Stimulated activated CD8-positive, alpha-beta memory T cell treated with anti-CD3 and anti-CD28 coated beads, Interleukin-2, amount 100 ng/mL, for 48 hours (primary cell): ENCODE data around the gene DES.

ENCODE experiments used
- DNase-seq, 2 donors: peaks; one replicate each; pipeline ENCODE4 v3.0.0-alpha.2; 2020; ENCODE audit warnings: low read depth in 2 of 2

The DES gene

DNA sequence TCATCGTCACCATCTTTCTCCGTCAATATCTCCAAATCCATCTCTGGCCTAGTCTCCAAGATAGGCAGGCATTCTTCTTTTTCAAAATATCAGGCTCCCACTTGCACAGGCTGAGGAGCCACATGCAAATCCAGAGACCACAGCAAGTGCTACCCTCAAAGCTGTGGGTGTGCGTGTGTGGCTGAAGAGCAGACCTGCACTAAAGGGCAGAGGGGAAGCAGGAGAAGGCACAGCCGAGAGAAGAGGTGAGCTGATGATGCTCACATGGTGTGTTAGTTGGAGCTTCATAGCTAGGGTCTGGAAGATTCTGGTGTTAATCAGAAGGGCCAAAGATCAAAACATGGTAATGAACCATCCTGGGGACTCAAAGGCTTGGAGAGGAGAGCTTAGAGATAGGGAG lies 20.3 kb downstream of the DES start:
- no peak for DNase-seq

GRCh38 chr2:219439506-219439905 lies 21.3 kb downstream of the DES start:
- DNase-seq = no peak

DNA sequence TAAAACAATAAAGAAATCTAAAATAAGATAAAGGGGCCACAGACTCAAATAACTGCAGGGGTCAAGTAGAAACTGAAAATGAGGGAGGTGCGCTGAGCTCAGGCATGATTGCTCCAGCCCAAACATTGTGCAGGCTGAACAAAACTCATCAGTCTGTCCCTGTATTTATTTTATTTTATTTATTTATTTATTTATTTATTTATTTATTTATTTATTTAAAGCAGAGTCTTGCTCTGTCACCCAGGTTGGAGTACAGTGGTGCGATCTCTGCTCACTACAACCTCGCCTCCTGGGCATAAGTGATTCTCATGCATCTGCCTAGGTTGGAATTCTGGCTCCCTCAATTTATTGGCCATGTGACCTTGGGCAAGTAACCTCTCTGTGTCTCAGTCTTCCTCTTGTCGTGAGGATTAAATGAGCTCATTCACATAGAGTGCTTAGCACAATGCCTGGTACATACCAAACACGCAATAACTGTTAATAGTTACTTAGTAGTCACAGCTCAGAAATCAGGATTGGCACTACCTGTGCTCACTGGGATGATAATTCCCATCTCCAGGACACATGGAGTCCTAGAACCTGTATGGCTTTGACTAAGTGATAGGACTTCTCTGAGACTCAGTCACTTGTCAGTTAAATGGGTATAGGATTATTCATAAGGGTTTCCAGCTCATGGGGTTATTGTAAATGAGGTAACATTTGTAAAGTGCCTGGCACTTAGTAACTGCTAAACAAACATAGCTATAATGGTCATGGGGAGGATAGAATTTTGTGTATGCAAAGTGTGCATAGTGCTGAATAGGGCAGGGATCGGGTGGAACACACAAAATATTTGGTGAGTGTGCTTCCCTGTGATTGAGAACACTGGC lies 22.4 kb downstream of the DES start:
- no peak for DNase-seq

- DNase-seq = no peak
These were observed 23.5 kb downstream of the DES start for GRCh38 chr2:219441451-219442255.

DNA sequence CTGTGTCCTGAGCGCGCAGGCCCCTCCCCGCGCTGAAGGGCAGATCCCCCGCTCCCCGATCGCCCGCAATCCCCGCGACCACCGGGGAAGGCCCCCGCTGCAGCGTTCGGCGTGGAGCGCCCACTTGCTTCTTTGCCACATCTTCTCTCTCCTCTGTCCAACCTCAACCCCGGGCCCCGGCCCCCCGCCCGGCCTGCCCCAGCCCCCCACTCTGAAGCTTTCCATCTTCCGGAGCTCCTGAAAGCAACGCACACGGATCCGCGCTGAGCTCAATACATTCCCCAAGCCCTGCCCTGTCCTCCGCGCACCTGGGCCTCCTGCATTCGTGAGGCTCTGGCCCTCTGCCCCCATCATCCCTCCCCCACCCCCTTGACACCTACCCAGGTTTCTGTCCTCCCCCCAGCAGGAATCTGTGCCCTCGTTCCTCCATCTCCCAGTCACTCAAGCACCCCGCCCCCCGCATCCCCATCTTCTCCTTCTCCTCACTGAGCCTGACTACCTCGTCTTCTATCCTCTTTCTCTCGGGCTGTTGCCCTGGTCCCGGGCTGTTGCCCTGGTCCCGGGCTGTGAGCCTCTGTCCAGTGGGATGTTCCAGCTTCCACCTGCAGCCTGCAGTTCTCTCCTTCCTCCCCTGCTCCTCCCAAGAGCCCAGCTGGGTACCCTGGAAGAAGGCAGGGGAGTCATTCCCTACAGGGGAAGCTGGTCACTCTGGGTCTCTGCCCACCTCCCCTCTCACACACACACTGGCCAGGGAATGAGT lies 24.3 kb downstream of the DES start:
- no peak for DNase-seq

GRCh38 chr2:219443016-219443696 lies 25.0 kb downstream of the DES start:
- no peak for DNase-seq

GRCh38 chr2:219443697-219444023 lies 25.5 kb downstream of the DES start:
- DNase-seq = no peak

DNA sequence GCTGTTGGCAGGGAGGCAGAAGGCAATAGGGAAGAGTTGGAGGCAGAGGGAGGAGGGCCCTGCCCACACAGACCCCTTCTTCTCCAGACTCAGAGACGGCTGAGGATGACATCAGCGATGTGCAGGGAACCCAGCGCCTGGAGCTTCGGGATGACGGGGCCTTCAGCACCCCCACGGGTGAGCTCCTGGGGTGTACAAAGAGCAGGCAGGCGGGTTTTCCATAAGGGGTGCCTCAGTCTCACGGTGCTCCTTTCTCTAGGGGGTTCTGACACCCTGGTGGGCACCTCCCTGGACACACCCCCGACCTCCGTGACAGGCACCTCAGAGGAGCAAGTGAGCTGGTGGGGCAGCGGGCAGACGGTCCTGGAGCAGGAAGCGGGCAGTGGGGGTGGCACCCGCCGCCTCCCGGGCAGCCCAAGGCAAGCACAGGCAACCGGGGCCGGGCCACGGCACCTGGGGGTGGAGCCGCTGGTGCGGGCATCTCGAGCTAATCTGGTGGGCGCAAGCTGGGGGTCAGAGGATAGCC lies 26.5 kb downstream of the DES start:
- DNase-seq = no peak

DNA sequence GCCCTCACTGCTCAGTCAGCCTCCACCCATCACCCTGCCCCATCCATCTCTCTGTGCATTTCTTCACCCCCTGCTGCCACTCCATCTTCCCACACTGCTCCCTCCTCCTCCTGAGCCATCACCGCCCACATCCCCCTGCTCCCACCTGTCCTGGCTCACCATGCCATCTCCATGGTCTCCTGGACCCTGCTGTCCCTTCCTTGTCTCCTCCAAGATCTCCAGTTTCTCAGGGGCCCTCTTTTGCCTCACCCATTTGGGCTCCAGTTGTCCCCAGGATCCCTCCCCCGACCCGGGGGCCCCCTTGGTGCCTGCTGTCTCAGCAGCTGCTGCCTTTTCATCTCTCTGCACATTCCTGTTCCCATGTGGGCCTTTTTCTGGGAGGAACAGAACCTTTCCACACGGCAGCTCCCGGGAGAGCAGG lies 27.1 kb downstream of the DES start:
- no peak for DNase-seq

DNA sequence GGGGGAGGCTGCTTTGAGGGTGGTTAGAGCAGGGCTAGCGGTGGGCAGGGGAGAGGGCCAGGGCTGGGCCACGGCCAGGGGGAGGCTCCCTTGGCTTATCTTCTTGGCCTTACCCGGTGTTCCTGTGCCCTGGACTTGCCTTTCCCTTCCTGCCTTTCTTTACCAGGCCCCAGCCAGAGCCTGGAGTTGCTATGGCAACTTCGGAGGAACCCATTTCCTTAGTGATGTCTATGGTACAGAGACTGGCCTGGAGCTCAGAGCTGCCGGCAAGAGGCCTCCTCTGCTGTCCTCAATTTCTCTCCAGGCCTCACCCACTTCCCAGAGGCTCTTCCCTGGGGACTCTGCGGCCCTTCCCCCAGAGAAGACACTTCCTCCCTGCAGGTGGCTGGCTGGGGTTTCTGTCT lies 27.9 kb downstream of the DES start:
- no peak for DNase-seq

DNA sequence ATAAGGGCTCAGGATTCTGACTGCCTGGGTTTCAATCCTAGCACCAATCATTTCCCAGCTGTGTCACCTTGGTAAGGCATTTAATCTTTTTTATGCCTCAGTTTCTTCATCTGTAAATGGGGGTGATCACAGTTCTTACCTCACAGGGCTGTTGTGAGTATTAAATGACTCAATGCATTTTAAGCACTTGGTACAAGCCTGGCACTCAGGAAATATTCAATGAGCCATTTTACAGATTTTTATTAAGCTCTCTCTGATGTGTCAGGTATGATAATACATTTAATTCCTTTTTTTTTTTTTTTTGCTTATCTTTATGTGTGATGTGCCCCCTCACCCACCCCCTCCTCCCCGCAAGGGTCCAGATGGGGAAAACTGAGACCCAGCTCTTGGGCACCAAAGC lies 28.5 kb downstream of the DES start:
- no peak for DNase-seq

DNA sequence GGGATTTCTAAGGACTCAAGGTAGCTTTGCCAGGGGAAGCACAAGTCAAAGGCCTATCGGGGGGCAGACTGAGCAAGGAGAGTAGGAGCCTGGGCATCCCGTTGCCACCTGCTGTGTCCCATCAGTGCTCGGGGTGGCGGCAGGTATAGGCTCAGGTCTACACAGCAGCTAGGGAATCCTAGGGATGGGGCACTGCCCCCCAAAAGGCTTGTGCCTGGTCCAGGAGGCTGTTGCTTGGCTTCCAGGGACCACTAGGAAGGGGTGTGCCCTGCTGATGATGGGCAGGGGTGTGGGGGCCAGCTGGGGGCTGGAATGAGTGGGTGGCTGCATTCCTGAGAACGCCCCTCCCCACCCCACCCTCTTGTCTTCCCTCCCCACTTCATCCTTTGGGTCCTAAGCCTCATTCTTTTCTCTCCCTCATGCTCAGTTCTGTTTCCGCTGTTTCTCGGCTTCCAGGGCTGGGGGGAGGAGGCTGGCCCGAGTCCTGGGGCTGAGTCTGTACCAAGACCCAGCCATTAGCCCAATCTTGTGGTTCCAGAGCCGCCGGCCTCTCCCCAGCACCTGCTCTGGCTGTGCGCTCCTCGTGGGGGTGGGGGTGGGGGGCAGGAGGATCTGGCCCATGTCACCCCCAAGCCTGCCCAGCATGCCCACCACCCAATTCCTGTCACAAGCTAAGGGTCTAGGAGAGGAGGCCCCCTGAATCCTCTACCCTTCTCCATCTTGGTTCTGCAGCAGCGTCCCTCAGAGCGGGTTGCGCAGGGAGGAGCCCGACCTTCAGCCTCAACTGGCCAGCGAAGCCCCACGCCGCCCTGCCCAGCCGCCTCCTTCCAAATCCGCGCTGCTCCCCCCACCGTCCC lies 29.3 kb downstream of the DES start:
- no peak for DNase-seq

GRCh38 chr2:219448099-219448775 lies 30.1 kb downstream of the DES start:
- DNase-seq = no peak

DNA sequence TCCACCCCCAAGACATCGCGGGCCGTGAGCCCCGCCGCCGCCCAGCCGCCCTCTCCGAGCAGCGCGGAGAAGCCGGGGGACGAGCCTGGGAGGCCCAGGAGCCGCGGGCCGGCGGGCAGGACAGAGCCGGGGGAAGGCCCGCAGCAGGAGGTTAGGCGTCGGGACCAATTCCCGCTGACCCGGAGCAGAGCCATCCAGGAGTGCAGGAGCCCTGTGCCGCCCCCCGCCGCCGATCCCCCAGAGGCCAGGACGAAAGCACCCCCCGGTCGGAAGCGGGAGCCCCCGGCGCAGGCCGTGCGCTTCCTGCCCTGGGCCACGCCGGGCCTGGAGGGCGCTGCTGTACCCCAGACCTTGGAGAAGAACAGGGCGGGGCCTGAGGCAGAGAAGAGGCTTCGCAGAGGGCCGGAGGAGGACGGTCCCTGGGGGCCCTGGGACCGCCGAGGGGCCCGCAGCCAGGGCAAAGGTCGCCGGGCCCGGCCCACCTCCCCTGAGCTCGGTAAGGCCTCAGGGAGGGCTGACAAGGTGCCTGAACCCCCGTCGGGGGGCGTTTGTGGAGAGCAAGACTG lies 30.7 kb downstream of the DES start:
- peak in 1 of 2 donors; percentile 35 for DNase-seq

GRCh38 chr2:219449609-219450008 lies 31.4 kb downstream of the DES start:
- no peak for DNase-seq

DNA sequence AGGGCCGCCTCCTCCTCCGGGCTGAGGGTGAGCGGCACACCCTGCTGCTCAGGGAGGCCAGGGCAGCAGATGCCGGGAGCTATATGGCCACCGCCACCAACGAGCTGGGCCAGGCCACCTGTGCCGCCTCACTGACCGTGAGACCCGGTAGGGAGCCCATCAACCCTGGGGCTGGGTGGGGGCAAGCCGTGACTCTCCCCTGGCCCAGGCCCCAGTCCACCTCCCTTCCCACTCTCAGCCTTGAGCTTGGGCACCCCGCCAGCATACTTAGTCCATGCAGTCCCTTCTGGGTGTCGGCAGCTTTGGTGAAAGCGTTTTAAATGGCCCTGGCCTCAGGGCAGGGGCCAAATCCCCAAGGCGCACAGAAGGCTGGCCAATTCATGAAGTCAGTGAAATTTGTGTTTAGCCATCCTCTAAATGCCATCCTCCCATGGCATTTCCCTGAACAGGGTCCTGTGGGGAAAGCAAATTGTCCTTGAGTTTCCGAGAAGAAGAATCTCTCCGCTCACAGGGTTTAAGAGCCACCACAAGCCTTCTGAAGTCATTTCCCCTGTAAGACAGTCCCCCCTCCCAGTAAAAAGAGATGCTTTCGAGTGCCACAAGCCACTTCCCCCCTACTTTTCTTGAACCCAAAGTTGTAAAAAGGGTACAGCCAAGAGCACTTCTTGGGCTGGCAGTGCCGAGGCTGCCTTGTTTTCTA lies 33.6 kb downstream of the DES start:
- DNase-seq = no peak

- DNase-seq = no peak
These were observed 34.5 kb downstream of the DES start for GRCh38 chr2:219452361-219453317.
